NCI-H69 (cell line): Measurements from ENCODE around the gene GRK3.

Experiments
- DNase-seq: peaks from one replicate; lab custom pipeline; 2025; lab: John Stamatoyannopoulos, UW

GRK3 gene

GRCh38 chr22:25663654-25664053 is 99.2 kb downstream of the GRK3 start:
- DNase-seq, result no peak

GRCh38 chr22:25666308-25666707 is 101.8 kb downstream of the GRK3 start:
- no peak for DNase-seq

- DNase-seq, result peak; percentile 9
Measured at GRCh38 chr22:25668437-25668836, 104.0 kb downstream of the GRK3 start.

- peak; percentile 8 for DNase-seq
Measured at GRCh38 chr22:25669253-25670069, 105.0 kb downstream of the GRK3 start.

- no peak for DNase-seq
Measured at GRCh38 chr22:25670070-25670461, 105.6 kb downstream of the GRK3 start.

- DNase-seq, result no peak
Measured at GRCh38 chr22:25672289-25673084, 108.0 kb downstream of the GRK3 start.

GRCh38 chr22:25673713-25674112 is 109.2 kb downstream of the GRK3 start:
- DNase-seq, result no peak

GRCh38 chr22:25677631-25678030 is 113.2 kb downstream of the GRK3 start:
- no peak for DNase-seq

GRCh38 chr22:25680051-25680450 is 115.6 kb downstream of the GRK3 start:
- no peak for DNase-seq

GRCh38 chr22:25680956-25681355 is 116.5 kb downstream of the GRK3 start:
- no peak for DNase-seq

- no peak for DNase-seq
Measured at GRCh38 chr22:25682109-25682508, 117.6 kb downstream of the GRK3 start.

GRCh38 chr22:25688627-25689026 is 124.2 kb downstream of the GRK3 start:
- DNase-seq, result no peak

GRCh38 chr22:25689631-25690030 is 125.2 kb downstream of the GRK3 start:
- no peak for DNase-seq

- DNase-seq, result no peak
Measured at GRCh38 chr22:25690798-25691197, 126.3 kb downstream of the GRK3 start.

- DNase-seq, result no peak
Measured at GRCh38 chr22:25692397-25693267, 128.2 kb downstream of the GRK3 start.

GRCh38 chr22:25693268-25693565 is 128.7 kb downstream of the GRK3 start:
- no peak for DNase-seq

- DNase-seq, result no peak
Measured at GRCh38 chr22:25694196-25694907, 129.9 kb downstream of the GRK3 start.

GRCh38 chr22:25695146-25695545 is 130.7 kb downstream of the GRK3 start:
- no peak for DNase-seq

- no peak for DNase-seq
Measured at GRCh38 chr22:25696763-25697162, 132.3 kb downstream of the GRK3 start.

GRCh38 chr22:25697181-25697664 is 132.7 kb downstream of the GRK3 start:
- DNase-seq, result no peak

GRCh38 chr22:25697978-25698377 is 133.5 kb downstream of the GRK3 start:
- DNase-seq, result no peak

GRCh38 chr22:25698461-25698860 is 134.0 kb downstream of the GRK3 start:
- no peak for DNase-seq
